Inflammatory macrophage treated with lipopolysaccharide for 4 hours (primary cell): ENCODE data around the gene IL1F10.

Experiments used
- DNase-seq: peaks from one replicate; pipeline ENCODE4 v3.0.0-alpha.2; 2020

Gene IL1F10, protein sequence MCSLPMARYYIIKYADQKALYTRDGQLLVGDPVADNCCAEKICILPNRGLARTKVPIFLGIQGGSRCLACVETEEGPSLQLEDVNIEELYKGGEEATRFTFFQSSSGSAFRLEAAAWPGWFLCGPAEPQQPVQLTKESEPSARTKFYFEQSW

DNA sequence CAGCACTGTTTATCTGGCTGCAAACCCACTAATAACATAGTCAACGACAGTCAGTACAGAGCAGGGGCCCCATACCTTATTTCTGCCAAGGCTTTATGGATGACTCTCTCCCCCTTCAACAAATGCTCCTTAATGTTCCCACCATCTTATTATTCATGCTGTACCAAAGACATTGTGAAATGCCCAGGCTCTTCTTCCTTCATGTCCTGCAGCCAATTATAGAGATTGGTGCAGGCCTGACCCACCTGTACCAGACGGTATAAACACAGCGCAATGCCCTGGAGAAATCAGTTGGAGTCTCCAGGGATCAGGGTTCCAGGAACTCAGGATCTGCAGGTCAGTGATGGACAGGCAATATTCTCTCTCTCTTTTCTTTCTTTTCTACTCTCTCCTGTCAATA, at the start of gene IL1F10:
Gene IL1F10, plus strand, starts transcription at position 290 of the 400 bp plus-strand sequence. CDS start 4,769 bp downstream, outside the sequence.
- DNase-seq, result no peak

DNA sequence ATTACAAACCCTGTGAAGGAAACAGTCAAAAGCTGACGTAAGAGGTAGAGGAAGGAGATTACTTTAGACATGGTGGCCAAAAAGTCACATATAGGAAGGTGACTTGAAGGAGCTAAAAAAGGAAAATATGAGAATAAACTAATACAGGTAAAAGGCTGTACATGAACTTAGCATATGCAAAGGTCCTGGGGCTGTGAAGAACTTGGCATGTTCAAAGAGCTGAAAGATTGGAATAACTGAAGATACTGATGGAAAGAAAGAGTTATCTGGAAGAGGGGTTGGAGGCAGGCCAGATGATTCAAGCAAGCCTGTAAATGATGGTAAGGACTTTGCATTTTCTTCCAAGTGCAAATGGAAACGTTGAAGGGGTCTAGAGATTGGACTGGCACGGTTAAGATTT, 49.3 kb upstream of the IL1F10 start:
- no peak for DNase-seq

DNA sequence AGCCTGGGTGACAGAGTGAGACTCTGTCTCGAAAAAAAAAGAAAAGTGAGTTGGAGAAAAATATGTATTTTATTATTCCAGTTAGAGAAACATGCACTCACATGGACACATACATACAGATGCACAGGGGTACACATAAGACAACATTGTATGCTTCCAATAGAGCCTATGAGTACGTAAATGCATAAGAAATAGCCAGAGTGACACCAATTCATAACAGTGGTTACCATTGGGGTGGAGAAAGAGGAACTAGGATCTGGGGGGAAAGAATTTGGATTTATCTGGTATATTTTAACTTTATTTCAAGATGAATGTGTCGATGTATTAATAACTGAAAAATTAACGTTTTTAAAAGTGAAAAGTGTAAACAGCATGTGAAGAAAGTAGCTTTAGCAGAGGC, 46.5 kb upstream of the IL1F10 start:
- no peak for DNase-seq

DNA sequence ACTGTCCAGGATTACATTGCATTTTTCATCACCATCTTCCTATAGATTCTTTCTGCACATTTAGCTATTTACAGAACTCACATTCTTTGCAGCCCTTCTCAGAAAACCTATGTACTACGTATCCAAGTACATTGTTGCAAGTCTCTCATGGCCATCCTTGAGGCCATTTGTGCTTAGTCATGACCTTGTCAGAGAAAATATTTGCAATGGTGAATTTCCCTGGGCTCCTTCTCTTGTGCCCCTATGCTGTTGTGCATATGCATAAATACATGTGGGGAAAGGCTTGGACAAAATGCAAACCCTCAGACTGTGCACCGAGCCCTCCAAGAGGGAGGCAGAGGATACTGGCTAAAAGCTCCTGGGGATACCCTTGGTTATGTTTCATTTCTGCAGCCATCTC, 43.0 kb upstream of the IL1F10 start:
- no peak for DNase-seq

DNA sequence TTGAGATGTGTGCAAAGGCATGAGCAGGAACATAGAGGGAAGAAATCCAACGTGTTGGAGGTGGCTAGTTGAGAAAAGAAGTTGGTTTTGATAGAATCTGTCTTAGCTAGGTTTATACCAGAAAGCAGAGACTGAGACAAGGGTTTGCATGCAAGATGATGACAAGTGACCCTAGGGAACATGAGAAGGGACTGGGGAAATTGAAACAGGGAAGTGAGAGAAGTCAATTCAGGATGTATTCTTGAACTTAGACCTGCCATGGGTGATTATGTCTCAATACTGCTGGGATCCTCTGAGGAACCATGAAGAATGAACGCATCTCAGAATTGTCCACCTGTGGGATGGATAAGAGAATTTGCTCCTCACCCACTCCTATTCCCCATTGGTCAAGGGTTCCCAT, 42.0 kb upstream of the IL1F10 start:
- peak; percentile 83 for DNase-seq

DNA sequence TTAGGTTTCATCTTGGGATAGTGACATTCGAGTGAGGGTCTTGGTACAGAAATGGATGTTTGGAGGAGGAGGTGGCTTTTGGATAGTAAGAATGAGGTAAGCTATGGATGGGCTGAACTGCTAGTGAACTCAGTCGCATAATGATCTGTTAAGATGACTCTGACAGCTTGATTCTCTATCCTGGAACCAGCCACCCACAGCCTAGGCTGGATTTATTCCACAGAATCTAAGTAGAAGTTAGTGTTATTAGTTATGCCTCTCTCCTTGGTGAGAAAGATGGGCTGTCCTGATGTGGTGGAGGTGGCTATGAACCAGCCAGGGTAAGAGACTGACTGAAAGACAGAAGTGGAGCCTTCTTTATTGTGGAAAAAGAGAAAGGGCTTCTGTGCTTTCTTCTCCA, 40.1 kb upstream of the IL1F10 start:
- no peak for DNase-seq

DNA sequence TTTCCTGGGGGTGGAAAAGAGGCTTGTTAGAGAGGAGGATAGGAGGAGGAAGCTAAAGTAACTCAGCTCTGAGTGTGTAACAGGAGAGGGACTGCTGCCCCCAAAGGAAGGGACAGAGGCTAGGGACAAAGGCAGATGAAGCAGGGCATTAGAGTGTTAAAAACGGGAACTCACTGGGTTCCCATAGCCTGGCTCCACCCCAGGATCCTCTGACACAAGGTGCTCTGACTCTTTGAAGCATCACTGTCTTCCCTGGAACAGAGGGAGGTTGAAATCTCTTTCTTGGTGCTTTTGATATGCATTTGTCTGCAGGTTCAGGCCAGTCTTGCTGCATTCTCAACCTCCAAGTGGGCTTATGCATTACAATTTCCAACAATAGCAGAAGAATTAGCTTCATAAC, 39.7 kb upstream of the IL1F10 start:
- DNase-seq, result peak; percentile 30

DNA sequence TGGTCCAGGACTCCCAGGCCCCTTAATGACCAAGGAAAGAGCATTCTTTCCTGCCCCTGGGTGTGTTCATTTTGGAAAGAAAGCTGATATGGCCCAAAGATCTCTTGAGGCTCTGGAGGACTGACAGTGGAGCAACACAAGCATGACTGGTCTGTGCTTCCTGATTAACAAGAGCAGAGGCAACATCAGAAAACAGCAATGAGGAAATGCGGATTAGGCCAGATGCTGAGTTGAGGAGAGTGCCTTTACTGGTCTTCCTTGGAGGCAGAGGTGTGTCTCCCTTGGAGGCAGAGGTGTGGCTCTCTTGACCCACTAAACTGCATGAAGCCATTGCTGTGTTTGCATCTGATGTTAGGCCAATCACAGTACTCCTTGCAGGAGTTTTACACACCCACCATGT, 35.0 kb upstream of the IL1F10 start:
- DNase-seq, result peak; percentile 49

DNA sequence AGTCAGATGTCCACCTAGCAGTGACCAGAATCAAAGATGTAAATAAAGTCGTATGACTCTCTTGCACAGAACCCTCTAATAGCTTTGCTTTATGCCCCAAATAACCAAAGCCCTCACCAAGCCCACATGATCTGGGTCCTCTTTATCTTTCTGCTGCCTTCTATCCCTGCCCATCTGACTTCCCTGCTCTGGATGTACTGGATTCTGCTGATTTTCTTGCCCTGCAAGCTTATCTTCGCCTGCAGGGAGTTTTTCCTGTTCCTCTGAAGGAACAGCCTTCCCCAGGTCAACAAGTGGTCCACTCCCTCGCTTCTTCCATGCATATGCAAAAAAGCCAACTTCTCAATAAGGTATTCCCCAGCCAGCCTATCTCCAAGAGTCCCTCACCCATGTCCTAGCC, 33.8 kb upstream of the IL1F10 start:
- DNase-seq, result no peak

DNA sequence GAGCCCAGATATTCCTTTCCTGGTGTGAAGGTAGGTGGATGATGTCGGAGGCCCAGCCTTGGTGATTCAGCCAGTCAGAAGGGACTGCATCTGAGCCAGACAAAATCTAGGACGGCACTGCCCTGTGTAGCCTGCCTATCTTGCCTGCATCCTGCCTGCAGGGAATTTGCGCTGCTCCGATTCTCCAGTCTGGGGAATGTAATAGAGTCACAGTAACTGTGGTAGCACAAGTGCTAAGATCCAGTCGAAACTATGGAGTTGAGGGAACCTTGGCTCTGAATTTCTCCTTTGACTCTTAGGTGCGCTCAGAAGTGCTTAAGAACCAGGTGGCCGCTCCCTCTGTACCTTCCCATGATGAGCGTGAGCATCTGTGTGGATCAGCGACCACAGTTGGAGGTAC, 31.0 kb upstream of the IL1F10 start:
- DNase-seq, result no peak

DNA sequence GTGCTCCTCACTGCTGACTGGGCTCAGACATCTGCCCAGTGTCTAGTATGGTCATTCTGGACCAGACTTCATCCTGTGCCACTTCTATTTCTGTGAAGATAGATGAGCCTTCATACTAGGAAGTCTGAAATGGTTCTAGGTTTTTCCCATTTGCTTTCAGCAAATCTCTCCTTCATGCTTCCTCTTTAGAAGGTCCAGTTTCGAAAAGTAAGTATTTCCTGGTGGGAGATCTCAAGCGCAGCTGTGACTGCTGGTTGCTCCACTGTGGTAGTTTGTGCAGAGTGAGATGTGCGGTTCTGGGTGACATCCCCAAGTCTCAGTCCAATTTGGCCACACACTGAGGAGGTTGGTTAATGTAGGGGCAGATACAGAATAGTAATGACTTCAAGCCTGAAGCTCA, 29.5 kb upstream of the IL1F10 start:
- peak; percentile 68 for DNase-seq

DNA sequence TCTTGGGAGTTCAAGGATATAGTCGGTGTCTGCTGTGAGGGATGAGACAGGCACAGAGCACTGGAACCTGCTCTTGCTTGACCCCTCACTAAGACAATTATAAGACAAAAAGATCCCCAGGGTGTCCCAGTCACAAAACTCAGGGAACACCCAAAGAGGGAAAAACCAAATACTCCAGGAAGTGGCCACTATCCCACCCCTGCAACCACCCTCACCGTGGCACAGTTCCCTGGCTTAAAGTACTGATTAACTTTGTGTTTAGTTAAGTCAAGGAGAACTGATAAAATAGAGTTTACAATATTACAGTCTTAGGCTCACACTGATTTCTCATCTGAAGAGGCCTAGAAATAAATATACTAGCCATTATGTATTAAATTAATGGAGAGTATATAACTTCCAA, 28.6 kb upstream of the IL1F10 start:
- no peak for DNase-seq

DNA sequence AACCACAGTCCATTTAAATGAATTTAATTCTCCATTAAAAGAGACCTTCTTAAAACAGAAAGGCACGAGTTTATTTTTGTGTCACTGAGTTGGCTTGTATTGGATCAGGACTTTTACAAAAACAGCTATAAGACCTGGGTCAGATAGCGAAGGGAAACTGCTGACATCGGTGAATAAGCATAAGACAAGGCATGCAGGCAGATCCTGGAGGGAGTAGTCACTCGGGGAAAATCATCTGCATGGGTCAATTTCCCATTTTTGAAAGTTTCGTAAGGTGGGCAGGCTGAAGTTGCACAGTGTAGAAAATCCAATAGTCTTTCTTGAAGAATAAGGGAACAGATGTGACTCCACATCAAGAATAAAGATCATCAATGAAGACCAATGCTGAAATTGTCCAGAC, 28.1 kb upstream of the IL1F10 start:
- peak; percentile 73 for DNase-seq

DNA sequence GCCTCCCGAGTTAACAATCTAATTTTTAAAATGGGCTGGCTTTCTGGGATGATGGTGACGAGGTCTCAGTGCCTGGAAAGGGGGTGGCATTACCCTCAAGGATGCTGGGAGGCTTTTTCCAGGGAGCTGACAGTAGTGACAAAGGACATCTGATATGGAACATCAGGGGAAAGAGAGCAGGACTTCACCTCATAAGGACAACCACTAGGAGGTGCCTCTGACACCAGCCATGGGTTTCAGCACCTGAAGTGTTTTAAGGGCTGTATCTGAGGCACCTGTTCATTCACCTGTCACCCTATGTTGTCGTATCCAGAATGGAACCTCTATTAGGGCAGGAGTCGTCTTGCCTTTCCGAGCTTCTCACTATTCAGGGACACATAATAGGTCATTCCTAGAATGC, 25.9 kb upstream of the IL1F10 start:
- DNase-seq, result no peak

DNA sequence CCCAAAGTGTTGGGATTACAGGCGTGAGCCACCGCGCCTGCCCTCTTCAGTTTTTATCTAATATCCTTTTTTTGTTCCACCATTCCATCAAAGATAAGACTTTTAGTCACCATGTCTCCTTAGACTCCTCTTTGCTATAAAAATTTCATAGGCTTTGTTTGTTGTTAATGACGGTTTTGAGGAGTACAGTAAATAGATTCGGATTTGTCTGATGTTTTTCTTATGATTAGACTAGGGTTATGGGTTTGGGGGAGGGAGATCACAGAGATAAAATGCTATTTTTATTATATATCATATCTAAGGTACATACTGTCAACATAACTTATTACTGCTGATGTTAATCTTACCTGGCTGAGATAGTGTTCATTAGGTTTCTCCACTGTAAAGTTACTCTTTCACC, 21.3 kb upstream of the IL1F10 start:
- no peak for DNase-seq

DNA sequence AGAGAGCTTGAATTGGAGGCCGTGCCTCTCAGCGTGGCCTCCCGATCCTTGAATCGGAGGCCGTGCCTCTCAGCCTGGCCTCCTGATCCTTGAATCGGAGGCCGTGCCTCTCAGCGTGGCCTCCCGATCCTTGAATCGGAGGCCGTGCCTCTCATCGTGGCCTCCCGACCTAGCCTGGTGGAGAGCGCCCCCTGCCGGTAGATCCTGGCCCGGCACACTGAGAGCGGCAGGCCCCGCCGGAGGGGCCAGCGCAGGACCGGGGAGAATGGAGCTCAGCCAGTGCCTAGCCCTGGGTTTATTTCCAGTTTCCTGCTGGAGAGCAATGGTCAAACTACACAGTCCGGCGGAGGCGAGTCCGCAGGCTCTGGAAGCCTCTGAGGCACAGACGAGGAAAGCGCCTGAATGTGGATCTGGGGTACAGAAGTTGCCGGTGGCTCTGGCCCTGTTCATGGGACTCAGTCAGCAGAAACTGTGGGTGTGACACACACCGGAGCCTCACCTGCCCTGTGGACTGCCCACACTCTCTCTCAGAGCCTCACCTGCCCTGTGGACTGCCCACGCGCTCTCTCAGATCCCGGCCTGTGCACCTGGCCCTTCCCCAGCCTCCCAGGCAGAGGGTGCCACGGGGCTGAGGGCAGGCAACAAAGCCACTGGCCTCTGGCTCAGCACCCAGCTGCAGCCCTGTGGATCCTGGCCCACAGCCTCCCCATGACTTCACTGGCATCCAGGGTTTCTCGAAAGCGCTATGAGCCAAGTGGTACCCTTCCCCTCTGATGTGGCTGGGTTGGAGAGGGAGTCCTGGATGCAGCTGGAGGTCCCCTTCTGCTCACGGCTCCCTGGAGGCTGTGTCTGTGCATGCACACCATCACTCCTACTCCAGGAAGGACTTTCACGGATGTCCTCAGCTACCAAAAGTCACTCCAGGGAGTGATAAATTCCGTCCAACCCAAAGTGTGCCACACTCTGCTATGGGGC, 16.6 kb upstream of the IL1F10 start:
- no peak for DNase-seq

DNA sequence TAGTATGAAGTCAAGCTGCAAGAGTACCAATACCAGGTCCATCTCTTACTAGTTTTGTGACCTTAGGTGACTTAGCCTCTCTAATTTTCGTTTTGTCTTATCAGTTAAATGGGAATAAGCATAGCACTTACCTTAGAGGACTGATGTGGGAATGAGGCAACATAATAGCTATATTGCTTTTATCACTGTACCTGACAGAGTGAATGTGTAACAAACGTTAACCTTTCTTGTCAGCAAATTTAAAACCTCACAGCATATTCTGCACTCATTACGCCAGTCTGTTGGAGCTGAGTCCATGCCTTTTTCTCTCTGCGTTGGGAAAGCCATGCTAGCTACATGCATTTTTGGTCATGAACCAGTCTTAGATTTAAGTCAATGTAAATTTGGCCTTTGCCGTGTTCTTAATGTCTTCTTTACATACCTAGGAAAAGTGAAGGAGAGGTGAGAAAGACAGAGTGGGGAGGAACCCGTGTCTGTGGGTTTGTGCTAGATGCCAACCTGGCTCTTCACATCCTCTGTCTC, 15.3 kb upstream of the IL1F10 start, which contains the start of gene IL36B:
Gene IL36B, minus strand, starts transcription at position 472 of the 522 bp plus-strand sequence.
- DNase-seq, result no peak

DNA sequence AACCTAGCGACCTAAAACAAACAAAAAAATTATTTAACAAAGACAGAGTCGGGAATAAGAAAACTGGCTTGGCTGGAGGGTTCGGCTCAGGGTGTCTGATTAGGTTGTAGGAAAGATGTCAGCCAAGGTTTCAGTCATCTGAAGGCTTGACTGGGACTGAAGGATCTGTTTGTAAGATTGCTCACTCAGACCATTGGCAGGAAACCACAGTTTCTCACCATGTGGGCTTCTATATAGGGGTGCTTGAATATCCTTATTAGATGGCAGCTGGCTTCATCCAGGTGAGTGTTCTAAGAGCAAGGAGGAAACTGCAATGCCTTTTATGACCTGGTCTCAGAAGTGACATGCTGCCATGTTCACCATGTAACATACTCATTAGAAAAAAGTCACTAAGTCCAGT, 14.1 kb upstream of the IL1F10 start:
- DNase-seq, result no peak

DNA sequence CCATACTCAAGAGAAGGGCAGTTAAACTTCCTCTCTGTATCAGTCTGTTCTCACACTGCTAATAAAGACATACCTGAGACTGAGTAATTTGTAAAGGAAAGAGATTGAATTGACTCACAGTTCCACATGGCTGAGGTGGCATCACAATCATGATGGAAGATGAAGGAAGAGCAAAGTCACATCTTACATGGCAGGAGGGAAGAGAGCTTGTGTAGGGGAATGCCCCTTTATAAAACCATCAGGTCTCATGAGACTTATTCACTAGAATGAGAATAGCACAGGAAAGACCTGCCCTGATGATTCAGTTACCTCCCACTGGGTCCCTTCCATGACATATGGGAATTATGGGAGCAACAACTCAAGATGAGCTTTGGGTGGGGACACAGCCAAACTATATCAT, 13.7 kb upstream of the IL1F10 start:
- DNase-seq, result peak; percentile 85

DNA sequence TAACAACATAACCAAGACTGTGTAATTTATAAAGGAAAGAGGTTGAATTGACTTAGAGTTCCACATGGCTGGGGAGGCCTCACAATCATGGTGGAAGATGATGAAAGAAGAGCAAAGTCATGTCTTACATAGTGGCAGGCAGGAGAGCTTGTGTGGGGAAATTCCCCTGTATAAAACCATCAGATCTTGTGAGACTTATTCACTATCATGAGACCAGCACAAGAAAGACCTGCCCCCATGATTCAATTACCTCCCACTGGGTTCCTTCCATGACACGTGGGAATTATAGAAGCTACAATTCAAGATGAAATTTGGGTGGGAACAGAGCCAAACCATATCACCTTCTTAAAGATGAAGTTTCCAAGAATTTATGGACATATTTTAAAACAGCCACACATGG, 11.2 kb upstream of the IL1F10 start:
- peak; percentile 93 for DNase-seq

DNA sequence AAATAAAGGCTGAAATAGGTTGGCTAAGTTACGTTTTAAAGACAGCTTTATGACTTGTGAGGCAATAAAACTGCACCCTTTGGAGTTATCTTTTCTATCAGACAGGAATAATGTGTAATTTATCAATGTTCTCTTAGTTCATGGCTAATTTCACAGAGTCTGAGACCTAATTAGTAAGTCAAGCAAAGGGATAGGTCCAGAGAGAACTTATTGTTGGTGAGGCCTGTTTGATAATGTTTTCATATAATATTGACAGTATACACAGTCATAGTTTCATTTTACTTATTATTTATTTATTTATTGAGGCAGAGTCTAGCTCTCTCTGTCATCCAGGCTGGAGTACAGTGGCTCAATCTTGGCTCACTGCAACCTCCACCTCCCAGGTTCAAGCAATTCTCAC, 10.7 kb upstream of the IL1F10 start:
- no peak for DNase-seq

DNA sequence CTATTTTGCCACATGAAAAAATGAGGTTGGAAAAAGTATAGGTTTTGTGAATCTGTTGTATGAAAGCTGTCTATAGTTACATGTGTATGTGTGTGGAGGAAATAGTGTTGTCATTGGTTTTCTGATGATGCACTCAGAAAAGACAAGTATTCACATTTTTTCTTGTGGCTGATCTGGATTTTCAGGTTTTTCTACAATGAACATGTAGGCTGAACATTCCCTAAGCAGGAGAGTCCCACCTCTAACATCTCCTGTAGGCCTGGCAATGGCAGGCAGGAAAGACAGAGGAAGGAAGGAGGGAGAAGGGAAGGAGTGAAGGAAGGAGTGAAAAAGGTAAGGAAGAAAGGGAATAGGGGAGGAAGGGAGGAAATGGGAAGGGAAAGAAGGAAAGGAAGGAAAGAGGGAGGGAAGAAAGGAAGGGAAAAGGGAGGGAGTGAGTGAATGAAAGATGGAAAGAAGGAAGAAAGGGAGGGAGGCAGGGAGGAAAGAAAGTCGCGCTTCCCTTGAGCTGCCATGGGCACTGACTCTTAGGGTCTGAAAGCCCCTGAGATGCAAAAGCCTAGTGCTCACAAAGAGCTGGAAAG, 9.3 kb upstream of the IL1F10 start:
- no peak for DNase-seq

DNA sequence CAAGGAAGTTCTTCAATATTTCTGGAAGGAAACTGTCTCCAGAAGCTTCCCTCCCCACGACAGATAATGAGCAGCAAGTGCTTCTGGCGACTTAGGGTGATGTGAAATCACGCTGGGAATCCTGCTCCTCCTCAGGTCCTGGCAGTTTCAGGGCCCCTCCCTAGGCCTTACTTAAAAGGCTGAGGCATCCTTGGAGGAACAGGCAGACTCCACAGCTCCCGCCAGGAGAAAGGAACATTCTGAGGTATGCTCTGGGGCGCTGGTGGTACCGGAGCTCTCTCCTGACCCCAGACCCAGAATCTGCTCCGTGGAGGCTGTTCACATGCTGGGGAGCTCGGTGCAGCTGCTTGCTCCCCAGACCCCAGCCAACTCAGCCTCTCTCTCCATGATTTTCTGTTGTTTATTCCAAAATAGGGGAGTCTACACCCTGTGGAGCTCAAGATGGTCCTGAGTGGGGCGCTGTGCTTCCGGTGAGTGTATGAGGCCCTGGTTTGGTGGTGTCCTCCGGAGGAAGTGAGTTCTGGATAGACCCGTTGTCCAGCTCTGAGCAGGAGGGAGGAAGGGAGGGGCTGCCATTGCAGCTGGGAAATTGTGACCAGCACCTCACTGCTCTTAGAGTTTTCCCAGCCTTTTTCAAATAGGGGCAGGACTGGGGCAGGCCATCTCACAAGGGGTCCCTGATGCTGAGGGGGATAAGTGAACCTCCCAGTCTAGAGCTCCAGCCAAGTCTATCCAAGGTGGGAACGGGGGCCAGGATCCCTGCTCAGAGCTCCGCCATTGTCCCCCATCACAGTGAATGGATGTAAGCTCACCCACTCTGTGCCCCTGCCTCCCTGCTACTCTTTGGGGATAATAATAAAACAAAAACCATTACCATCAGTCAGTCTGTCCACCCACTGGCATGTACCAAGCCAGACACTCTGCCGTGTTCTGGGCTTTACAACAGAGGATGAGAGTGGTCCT, 8.5 kb upstream of the IL1F10 start, which contains the start of gene IL36RN:
Gene IL36RN, plus strand, starts transcription at position 201 of the 963 bp plus-strand sequence. Its CDS starts 241 bp downstream, at position 442.
- DNase-seq, result no peak
